Breast epithelium (tissue), 3 donors: ENCODE data around the gene CKAP4.

Experiments
- POLR2A ChIP-seq: fragments of 450-650 bp; IDR thresholded peaks from one replicate; pipeline ENCODE4 v1.6.1; 2016; ENCODE audit warnings: antibody characterized with exemption, mild to moderate bottlenecking, moderate library complexity
- POLR2AphosphoS5 ChIP-seq, 3 donors: sonication (generic); formaldehyde crosslinking; IDR thresholded peaks; one replicate each; pipeline ENCODE4 v1.6.1; 2017; ENCODE audit warnings: antibody characterized with exemption in 3 of 3

GRCh38 chr12:106193394-106194215 lies 54.2 kb downstream of the CKAP4 start:
- no peak for TF ChIP-seq POLR2AphosphoS5 (IDR thresholded peaks at IDR 0.05)
- no peak for TF ChIP-seq POLR2A
